ENCODE measurements around the gene DHRSX.

GRCh38 chrX:2242326-2242725, 258.4 kb downstream of the DHRSX start:
- TF ChIP-seq PRDM1 (tag by site-specific recombination; IDR thresholded peaks at IDR 0.05) (no peak), INSM2 (tag by site-specific recombination; IDR thresholded peaks at IDR 0.05) (no peak), ZNF266 (tag by site-specific recombination; IDR thresholded peaks at IDR 0.05; ENCODE audit: low read depth) (no peak), ZXDB (tag by site-specific recombination; IDR thresholded peaks at IDR 0.05) (no peak), CTCF (tag by site-specific recombination; IDR thresholded peaks at IDR 0.05) (no peak), ZBTB1 (tag by site-specific recombination; IDR thresholded peaks at IDR 0.05) (no peak), ZNF549 (tag by site-specific recombination; IDR thresholded peaks at IDR 0.05) (no peak)

Data from HEK293 (cell line).